Measurements from ENCODE around the gene ZNF213.
A peak's percentile ranks its signal among the peaks of the same experiment; 100 is the strongest.

Gene ZNF213

GRCh38 chr16:3101018-3101840, 33.6 kb upstream of the ZNF213 start:
- DNase-seq, result peak; percentile 80

DNA sequence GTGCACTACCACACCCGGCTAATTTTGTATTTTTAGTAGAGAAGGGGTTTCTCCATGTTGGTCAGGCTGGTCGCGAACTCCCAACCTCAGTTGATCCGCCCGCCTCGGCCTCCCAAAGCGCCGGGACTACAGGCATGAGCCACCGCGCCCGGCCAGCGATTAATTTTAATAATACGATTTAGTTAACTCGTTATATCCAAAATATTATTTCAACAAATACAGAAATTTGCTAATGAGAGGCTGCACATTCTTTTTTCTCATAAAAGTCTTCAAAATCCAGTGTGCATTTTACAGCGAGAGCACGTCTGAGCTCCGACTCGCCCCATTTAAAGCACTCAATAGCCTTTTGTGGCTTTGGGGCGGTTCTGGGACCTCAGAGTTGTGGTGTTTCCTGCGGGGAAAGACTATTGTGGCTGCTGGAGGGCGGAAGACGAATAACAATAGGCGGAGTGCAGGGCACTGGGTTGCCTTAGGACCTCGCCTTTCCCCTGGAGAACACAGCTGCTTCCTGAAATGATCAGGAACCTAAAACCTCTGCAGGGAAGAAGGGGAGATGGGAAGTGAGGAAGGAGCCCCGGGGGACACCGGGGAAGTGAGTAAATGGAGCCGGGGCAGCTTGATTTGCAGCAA, 32.9 kb upstream of the ZNF213 start:
- peak; percentile 54 for DNase-seq

GRCh38 chr16:3106205-3106928, 28.5 kb upstream of the ZNF213 start:
- DNase-seq, result peak; percentile 95

DNA sequence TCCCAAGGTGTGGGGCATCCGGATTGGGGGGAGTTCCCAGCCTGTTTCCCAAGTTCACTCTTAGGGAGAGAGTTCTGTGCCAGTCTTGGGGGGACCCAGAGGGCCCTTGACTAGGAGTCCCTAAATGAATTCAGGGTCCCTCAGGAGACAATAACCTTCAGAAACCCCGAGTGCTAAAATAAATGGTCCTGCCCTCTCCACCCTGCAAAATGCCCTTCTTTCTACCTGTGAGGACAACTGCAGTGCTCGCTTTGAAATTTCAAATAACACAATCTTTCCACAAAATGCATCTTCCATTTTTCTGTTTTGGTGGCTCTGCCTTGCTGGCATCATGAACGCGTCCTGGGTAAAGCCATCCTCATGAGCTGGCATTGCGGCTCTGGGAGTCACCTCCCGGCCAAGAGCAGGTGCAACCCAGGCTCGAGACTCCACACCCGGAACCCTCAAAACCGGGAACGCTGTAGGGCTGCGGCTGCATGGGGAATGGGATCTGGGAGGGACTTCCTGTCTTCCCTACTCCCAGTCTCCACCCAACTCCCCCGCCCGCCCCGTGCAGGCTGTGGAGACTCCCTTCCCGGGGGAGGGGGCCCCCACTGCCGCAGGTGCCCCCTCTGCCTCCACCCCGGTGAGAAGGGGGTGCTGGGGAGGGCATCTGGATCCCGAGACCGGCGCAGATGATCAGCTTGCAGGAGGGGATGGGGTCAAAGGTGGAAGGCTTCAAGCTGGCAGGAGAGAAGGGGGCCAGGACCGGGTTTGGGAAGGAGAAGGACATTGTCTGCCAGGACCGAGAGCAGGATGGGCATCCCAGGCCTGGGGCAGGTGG, 22.6 kb upstream of the ZNF213 start, which contains the start of gene ZNF205:
Gene ZNF205, plus strand, starts transcription at position 529 of the 823 bp plus-strand sequence. CDS start 845 bp downstream, outside the sequence.
- DNase-seq, result no peak

DNA sequence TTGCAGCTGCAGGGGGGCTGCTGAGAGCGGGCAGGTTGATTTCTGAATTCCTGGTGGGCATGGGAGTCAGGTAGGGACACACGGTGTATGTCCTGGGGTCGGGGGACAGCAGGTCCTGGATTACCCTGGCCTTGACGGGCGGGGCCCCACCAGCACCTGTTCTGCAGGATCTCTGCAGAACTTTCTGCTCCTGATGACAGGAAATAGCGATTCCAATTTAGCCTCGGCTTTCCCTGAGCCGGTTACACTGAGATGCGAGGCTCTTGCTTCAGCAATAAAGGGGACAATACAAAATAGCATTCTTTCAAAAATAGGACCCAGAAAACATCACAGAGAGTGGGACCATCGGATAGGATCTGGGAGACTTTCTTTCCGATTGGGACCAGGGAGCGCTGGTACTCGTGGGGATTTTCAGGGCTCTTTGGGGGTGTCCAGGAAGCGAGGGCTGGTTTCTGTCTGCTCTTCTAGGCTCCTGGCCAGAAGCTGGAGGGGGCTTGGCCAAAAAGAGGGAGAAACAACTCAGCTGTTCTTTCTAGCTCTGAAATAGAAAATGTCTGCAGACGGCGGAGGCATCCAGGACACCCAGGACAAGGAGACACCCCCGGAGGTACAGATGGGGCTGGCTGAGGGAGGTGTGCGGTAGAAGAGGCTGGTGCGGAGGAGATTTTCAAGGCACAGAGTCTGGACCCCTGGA, 21.8 kb upstream of the ZNF213 start:
- DNase-seq, result no peak

GRCh38 chr16:3113765-3114479, 20.9 kb upstream of the ZNF213 start:
- DNase-seq, result no peak

- no peak for DNase-seq
Observed at GRCh38 chr16:3115003-3115402, 19.8 kb upstream of the ZNF213 start.

- no peak for DNase-seq
Observed at GRCh38 chr16:3115561-3115960, 19.3 kb upstream of the ZNF213 start.

DNA sequence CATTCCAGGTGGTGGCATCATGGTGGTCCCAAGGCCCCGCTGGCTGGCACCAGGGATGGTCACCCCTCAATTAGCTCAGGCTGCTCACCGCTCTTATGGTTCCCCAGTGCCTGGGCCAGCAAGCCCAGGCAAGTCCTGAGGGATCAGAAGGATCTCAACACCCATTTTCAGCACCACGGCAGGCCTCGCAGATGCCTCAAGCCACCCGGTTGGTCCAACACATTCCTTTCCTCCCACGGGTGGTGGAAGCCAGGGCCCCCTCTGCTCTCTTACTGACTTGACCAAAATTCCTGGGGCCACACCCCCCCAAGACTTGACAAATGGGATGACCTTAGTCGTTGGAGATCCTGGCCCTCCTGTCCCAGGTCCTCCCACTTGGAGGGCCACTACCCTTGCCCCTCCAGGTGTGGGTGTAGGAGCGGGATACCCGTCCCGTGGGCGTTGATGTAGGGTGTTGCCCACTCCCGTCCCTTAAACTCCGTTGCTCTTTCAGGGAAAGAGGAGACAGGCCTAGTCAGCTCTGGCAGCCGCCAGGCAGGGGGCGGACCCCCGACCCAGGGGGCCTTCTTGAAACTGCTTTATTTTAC, 16.5 kb upstream of the ZNF213 start:
- no peak for DNase-seq

DNA sequence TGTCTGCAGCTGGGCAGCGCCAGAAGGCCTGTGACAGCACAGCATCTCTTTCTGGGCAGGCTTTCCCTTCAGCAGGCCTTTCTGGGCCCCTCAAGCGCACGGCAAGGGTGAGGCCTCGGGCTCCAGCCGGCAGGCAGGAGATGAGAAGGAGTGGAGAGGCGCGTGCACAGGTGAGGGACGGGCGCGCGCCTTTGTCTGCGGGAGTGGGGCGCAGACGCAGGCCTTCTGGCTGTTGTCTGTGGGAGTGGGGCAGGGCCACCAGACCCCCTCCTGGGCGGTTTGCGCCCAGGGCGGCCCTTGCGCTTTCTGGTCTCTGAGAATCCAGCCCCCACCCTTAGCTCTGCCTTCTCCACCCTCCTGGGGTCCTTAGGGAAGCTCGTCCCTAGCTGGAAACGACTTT, 16.0 kb upstream of the ZNF213 start:
- no peak for DNase-seq

DNA sequence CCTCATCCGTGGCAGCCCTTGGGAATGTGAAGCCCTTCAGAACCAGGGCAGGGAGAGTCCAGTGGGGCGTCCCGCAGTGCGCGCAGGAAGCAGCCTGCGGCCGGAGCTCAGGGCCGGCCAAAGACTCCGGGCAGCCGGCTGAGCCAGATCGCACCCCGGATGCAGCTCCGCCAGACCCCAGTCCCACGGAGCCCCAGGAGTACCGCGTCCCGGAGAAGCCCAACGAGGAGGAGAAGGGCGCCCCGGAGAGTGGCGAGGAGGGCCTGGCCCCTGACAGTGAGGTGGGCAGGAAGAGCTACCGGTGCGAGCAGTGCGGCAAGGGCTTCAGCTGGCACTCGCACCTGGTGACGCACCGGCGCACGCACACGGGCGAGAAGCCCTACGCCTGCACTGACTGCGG, 15.5 kb upstream of the ZNF213 start:
- DNase-seq, result no peak

GRCh38 chr16:3119701-3120408, 15.0 kb upstream of the ZNF213 start:
- no peak for DNase-seq

- DNase-seq, result no peak
Observed at GRCh38 chr16:3120435-3120834, 14.4 kb upstream of the ZNF213 start.

DNA sequence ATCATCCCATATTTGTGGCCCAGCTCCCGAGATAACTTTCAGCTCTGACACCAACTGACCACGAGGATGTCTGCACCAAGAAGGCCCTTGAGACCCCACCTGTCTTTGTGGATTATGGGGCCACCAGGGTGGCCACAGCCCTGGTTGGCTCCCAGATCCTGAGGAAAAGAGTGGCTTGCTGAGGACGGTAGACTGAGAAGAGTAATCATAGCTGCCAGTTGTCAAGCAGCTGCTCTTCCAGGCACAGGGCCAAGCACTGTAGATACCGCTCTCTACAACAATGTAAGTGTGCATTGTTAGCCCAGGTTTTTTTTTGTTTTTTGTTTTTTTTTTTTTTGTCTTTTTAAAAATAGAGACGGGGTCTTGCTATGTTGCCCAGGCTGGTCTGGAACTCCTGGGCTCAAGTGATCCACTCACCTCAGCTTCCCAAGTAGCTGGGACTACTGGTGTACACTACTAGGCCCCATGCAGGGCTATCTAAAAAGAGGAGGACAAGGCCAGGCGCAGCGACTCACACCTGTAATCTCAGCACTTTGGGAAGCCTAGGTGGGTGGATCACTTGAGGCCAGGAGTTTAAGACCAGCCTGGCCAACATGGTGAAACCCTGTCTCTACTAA, 12.9 kb upstream of the ZNF213 start:
- no peak for DNase-seq

GRCh38 chr16:3122926-3123570, 11.8 kb upstream of the ZNF213 start:
- DNase-seq, result no peak

DNA sequence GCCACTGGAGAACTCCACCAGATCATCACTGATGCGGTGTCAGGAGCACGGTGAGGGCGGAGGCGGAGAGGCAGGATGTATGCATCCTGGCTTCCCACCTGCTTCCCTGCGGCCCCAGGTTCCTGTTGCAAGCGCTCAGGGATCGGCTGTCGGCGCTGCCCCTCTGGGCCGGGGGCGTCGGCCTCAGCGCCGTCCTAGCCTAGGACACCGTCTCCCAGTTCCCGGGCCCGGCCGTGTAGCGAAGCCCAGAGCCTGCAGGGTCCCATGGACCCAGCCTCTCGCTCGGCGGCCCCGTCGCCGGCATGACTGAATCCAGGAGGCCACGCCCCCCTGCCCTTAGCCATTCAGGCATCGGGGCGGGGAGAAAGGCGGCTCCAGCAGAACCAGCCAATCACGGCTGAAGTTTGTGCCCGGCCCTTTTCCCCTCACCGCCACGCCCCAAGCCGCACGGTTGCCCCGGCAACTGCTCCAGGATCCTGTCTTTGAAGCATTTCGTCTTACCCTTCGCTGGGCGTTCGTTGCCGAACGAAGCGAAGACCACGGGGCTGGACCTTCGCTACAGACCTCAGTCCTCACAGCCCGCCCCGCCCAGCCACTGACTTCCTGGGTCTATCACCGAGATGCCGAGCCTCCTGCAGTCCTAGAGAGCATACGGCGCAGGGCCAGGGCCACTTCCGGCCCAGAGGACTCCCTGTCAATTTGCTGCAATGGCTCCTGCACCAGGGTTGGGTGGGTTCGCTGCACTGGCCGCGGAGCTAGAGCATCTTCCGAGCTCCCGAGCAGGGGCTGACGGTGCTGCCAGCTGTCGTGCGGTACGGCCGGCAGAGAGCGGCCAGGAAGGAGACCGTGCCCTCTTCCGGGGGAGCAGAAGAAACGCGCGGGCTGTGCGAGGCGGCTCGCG, 10.6 kb upstream of the ZNF213 start:
- peak; percentile 97 for DNase-seq

DNA sequence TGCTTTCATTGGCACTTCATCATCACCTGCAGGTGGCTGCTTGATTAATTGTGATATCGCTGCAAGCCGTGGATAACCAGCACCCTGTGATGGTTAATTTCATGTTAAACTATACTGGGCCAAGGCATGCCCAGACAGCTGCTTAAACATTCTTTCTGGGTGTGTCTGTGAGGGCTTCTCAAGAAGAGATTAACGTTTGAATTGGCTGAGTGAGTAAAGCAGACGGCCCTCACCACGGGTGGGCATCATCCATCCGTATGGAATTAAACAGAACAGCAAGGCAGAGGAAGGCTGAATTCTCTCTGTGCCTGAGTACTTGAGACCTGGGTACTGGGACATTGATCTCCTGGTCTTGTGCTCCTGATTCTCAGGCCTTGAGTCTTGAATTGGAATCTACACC, 7.1 kb upstream of the ZNF213 start:
- DNase-seq, result no peak

Data from activated CD4-positive, alpha-beta T cell treated with anti-CD3 and anti-CD28 coated beads, Interleukin-2, amount 50 U/mL, for 16 hours (primary cell).